Right lobe of liver (tissue), 6 donors: Measurements from ENCODE around the gene ARF1. TPM values are rescaled to one million over a fixed set of nuclear protein-coding genes. Genes with fewer than 3 reads are reported as not detected.

Experiments
- ATAC-seq, 4 donors: fragments of 200-7000 bp; cut with Tn5 transposase; one replicate each; pipeline ENCODE4 v1.9.1; 2020; ENCODE audit warnings: mild to moderate bottlenecking in 4 of 4, moderate library complexity in 4 of 4
- DNase-seq, 3 donors: peaks; one replicate each; pipeline ENCODE4 v3.0.0-alpha.2; 2020
- H3K27ac ChIP-seq, 3 donors: fragments of 200-600 bp; one replicate each; pipeline ENCODE4 v1.8.0; 2022
- H3K27me3 ChIP-seq, 2 donors: fragments of 200-600 bp; one replicate each; pipeline ENCODE4 v1.8.0; 2022
- H3K36me3 ChIP-seq, 4 donors: fragments of 200-600 bp; sonication (generic) in 1 of 4; one replicate each; pipeline versions ENCODE4 v1.5.1 to v1.8.0; 2017 to 2022; ENCODE audit warnings: control low read depth in 1 of 4
- H3K4me1 ChIP-seq, 4 donors: fragments of 200-600 bp; sonication (generic) in 1 of 4; one replicate each; pipeline versions ENCODE4 v1.5.1 to v1.8.0; 2017 to 2022; ENCODE audit warnings: control low read depth in 1 of 4
- H3K4me3 ChIP-seq, 3 donors: fragments of 200-600 bp; one replicate each; pipeline ENCODE4 v1.8.0; 2022
- H3K9me3 ChIP-seq, 4 donors: fragments of 200-600 bp; sonication (generic) in 1 of 4; one replicate each; pipeline versions ENCODE4 v1.5.1 to v1.8.0; 2017 to 2022; ENCODE audit warnings: control low read depth in 1 of 4
- CTCF ChIP-seq, 4 donors: fragments of 200-600 bp in 3 of 4; fragments of 450-650 bp in 1 of 4; IDR thresholded peaks; one replicate each; pipeline versions ENCODE4 v1.5.1 to v1.8.0; 2016 to 2022; ENCODE audit warnings: antibody characterized with exemption in 4 of 4, mild to moderate bottlenecking in 2 of 4
- POLR2A ChIP-seq: fragments of 450-650 bp; IDR thresholded peaks from one replicate; pipeline ENCODE4 v1.6.1; 2017; ENCODE audit warnings: antibody characterized with exemption, mild to moderate bottlenecking
- WGBS: methylation state at CpG from one replicate; pipeline ENCODE4 v1.1.6; 2018; ENCODE audit warnings: low coverage, low lambda C conversion rate; ENCODE audit not compliant: insufficient coverage; ENCODE audit errors: missing lambda C conversion rate; 5-methylcytosine and 5-hydroxymethylcytosine counted together
- intact Hi-C, 2 donors: fragments of 100-400 bp; cut with DNase I; formaldehyde crosslinking; loops; one replicate each; pipeline versions ENCODE4 v1.11.2 to v1.14.1; 2022
- total RNA-seq, 6 experiments: library from RNA; depleted of rRNA in 2 of 6; stranded (reverse); fragments of >200 nt in 2 of 6; fragmentation: NEBNext Ultra II Directional in 3 of 6; extraction: Animal tissue kit (Norgen Biotek cat#: 25700) in 3 of 6; gene quantifications; one replicate each; pipeline versions ENCODE4 v1.1.0 to v1.2.4, GENCODE V29; 2016 to 2023
- donor health status: DM: no; HTN: yes; CAD: no.
- donor health status: DM: no; HTN: no; CAD: no.
- donor health status: DM: no; HTN: no; CAD: no.
- donor health status: DM: no; HTN: yes; CAD: no.
- donor health status: DM: no; HTN: yes; CAD: no.

Gene ARF1
- total RNA-seq, 6 experiments from 2014 or later, result 143 to 261 (median 193) TPM

DNA sequence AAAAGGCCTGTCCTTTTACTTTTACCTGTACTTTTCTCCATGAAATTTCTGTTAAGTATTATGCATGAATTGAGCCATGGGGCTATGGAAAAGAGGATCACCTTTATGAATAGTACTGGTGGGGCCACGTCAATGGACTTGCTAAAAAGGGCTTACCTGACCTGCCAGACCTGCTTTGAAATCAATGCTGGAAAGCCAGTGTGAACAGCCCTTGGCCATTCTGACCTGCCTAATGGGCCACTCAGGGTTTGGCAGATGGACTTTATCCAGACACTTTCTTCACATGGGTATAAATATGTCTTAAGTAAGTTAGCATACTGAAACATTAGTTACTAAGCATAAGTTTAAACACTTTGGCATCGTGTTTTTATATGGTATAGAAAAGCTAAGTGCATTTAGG, 49.3 kb downstream of the ARF1 start:
- ATAC-seq (no peak), DNase-seq (no peak)
- no peaks in the 10 kb centered on the region for H3K36me3 ChIP-seq
- intact Hi-C loops, result no loop called here
- H3K4me3 ChIP-seq, result no peak overlapping the region
- no peaks in the 10 kb centered on the region for H3K9me3 ChIP-seq
- H3K27me3 ChIP-seq, result no peaks in the 10 kb centered on the region
- no peaks in the 10 kb centered on the region for H3K4me1 ChIP-seq
- TF ChIP-seq POLR2A (no peak), CTCF (IDR thresholded peaks at IDR 0.05) (no peak)
- WGBS, result 80% methylated on average over 2 of the region's 2 CpGs
- no peak overlapping the region for H3K27ac ChIP-seq

DNA sequence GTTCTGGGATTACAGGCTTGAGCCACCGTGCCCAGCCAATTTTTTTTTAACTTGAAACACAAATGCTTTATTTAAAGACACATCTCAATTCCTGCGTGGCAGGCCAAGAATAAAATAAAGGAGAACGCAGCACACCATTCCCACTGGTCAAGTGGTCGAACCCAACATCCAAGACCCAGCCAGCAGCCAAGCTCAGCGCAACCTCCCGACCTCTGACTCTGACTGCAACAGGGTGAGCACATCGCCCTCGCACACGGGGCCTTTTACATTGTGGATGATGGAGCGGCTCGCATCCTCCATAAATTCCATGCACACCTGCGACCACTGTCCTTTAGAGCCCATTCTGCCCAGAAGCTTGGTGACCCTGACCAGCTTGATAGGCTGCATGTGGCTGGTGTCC, 52.1 kb downstream of the ARF1 start:
- ATAC-seq (no peak), DNase-seq (no peak)
- Histone ChIP-seq H3K4me1 (no peaks in the 10 kb centered on the region), H3K27ac (no peak overlapping the region), H3K27me3 (no peaks in the 10 kb centered on the region), H3K36me3 (no peaks in the 10 kb centered on the region), H3K4me3 (no peak overlapping the region), H3K9me3 (no peaks in the 10 kb centered on the region)
- TF ChIP-seq CTCF (IDR thresholded peaks at IDR 0.05), result no peak
- TF ChIP-seq POLR2A, result no peak
- intact Hi-C loops, result no loop called here
- 74% methylated on average over 11 of the region's 12 CpGs for WGBS

- Histone ChIP-seq H3K4me3 (no peak overlapping the region), H3K27ac (no peak overlapping the region), H3K27me3 (no peaks in the 10 kb centered on the region), H3K9me3 (no peaks in the 10 kb centered on the region), H3K4me1 (peaks cover 0 to 11% (median 7%) of the 10 kb centered on the region in 4 donors), H3K36me3 (no peaks in the 10 kb centered on the region)
- ATAC-seq (no peak), DNase-seq (no peak)
- intact Hi-C loops, result no loop called here
- WGBS, result 21% methylated on average over 1 of the region's 1 CpG
- TF ChIP-seq CTCF (IDR thresholded peaks at IDR 0.05) (no peak), POLR2A (no peak)
Observed at GRCh38 chr1:228136901-228137300, 54.4 kb downstream of the ARF1 start.

- H3K27me3 ChIP-seq, result no peaks in the 10 kb centered on the region
- 26% methylated on average over 24 of the region's 30 CpGs for whole genome bisulfite sequencing
- no peak for TF ChIP-seq POLR2A
- no peak for TF ChIP-seq CTCF (IDR thresholded peaks at IDR 0.05)
Observed at GRCh38 chr1:228139406-228139930, 57.0 kb downstream of the ARF1 start.

More at GRCh38 chr1:228139406-228139930, 57.0 kb downstream of the ARF1 start:
- ATAC-seq, result no peak
- DNase-seq, result no peak
- Histone ChIP-seq H3K27ac (peak overlapping the region; percentile 93 to 99 (median 98)), H3K36me3 (no peaks in the 10 kb centered on the region), H3K4me1 (peaks cover 0 to 21% (median 15%) of the 10 kb centered on the region in 4 donors), H3K4me3 (peak overlapping the region; percentile 49 to 95 (median 92)), H3K9me3 (no peaks in the 10 kb centered on the region)
- intact Hi-C loops, result no loop called here
